SK-MEL-5 (cell line): ENCODE results near the gene EIF2AK3. TPM values are rescaled to one million over a fixed set of nuclear protein-coding genes. Genes with fewer than 3 reads are reported as not detected.

ENCODE experiments used
- DNase-seq: peaks from one replicate; pipeline ENCODE4 v3.0.0-alpha.2; 2016; ENCODE audit warnings: low read depth, low spot score
- in situ Hi-C: cut with HindIII; loops from 2 replicates; pipeline ENCODE4 v1.10.0; 2016; ENCODE audit warnings: low sequenced_read_pairs, high pct_unique_total_duplicates, low pct_unique_long_range_greater_than_20kb
- total RNA-seq: library from RNA; depleted of rRNA; stranded (reverse); fragments of >200 nt; shearing (Covaris generic); gene quantifications from 2 replicates; pipeline ENCODE4 v1.2.3, GENCODE V29; 2014; rRNA removed

The EIF2AK3 gene
- total RNA-seq, 1 experiment from 2014 or later: 27.3 TPM

- DNase-seq: no peak
- in situ Hi-C loops: no loop called here
These were observed 109.5 kb downstream of the EIF2AK3 start for GRCh38 chr2:88517759-88518201.

Other genes with a start within 250 kb of the EIF2AK3 start
- gene FOXI3, start 174.8 kb downstream of the EIF2AK3 start, total RNA-seq: 0.64 and 0.66 TPM in 2 replicates
- gene RPIA, start 64.2 kb upstream of the EIF2AK3 start, total RNA-seq: 13.3 and 17.4 TPM in 2 replicates